ENCODE measurements around the gene SLC30A3.

Gene SLC30A3

DNA sequence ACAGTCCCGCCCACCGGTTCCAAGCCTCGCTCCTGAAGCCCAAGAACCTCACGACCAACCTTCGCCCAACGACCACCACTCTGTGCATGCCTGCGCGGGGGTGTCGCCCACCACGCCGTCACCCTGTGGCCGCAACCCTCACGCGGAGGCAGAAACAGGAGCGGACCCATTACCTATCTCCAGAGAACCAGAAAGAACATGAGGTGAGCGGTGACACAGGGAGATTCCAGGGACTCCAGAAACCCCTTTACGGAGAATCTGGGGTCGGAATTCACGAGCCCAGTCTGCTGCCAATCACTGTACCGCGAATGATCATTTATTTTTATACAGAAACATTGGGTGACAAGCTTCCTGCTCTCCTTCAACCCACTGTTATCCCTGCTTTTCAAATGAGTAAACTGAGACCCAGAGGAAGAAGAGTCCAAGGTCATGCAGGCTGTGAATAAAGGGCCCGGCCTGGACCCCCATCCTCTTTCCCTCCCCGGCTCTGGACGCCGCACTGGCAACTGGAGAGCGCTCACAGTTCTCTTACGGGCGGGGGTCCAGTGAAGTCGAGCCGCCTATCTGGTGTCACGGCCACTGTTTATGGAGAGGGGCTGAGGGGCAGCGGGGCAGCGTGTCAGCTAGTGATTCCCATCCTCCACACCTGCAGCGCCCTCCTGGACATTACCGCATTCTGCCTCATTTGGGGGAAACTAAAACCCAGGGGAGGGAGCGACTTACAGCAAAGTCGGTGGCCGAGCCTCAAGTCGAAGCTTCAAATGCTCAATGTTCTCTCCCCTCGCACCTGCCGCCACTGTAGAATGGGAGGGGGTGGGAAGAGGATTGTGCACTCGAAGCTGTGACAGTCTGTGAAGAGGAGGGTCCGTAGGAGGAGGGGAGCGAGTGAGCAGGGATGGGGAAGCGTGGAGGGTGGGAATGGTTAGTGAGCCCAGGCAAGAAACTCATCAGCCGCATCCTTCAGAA, 723 bp upstream of the SLC30A3 start:
- in situ Hi-C loops (cut with HindIII; ENCODE audit: low pct_unique_long_range_greater_than_20kb, low sequenced_read_pairs) = no loop called here
- no peak for TF ChIP-seq JUND (IDR thresholded peaks at IDR 0.05; ENCODE audit: low read depth)
- DNase-seq (ENCODE audit: low read depth in 1 of 2, low spot score in 1 of 2) = no peak

DNA sequence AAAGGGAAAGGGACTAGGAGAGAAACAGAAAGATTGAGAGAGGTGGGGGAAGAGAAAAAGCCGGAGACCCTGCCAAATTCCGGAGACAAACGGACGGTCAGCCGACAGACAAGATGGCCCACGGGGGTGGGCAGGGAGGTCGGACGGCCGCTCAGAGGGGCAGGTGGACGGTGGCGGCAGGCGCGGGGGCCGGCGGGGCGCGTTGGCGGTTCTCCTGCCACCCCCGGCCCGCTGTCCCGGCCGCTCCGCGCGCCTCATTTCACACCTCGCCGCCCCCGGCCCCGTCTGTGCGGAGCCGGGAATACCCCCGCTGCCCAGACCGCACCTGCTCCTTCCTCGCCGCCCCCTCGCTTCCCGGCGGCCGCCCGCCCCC, 935 bp downstream of the SLC30A3 start:
- TF ChIP-seq JUND (IDR thresholded peaks at IDR 0.05; ENCODE audit: low read depth) = no peak
- in situ Hi-C loops (cut with HindIII; ENCODE audit: low pct_unique_long_range_greater_than_20kb, low sequenced_read_pairs) = no loop called here
- DNase-seq (ENCODE audit: low read depth in 1 of 2, low spot score in 1 of 2) = no peak

DNA sequence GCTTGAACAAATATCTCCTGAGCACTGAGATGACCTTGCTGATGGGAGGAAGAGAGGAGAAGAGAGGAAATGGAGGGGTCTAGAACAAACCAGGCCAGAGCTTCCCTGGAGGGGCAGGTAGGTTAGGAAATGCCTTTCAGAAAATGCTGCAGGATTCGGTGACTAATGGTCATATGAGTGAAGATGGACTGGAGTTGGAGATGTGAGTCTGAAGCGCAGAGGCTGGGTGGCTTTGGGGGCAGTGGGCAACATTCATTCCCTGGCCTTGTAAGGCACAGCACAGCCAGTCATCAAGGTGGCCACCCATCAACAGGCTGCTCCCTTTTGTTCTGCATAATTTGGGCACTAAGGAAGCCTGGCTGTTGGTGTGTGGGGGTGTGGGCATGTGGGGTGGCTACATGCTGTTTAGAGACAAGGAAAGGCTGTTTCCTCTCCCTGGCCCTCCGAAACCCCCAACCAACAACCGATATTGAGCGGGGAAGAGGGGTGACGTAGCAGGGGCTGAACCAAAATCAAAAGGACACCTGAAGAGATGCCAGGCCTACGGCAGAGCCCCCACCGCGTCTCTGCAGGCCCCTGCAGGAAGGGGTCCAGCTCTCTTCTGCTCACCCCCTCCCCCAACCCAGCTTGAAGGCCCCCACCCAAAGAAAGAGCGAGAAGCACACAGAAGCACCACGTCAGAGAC, 1.5 kb downstream of the SLC30A3 start:
- no peak for DNase-seq (ENCODE audit: low read depth in 1 of 2, low spot score in 1 of 2)
- no peak for TF ChIP-seq JUND (IDR thresholded peaks at IDR 0.05; ENCODE audit: low read depth)
- in situ Hi-C loops (cut with HindIII; ENCODE audit: low pct_unique_long_range_greater_than_20kb, low sequenced_read_pairs) = no loop called here

DNA sequence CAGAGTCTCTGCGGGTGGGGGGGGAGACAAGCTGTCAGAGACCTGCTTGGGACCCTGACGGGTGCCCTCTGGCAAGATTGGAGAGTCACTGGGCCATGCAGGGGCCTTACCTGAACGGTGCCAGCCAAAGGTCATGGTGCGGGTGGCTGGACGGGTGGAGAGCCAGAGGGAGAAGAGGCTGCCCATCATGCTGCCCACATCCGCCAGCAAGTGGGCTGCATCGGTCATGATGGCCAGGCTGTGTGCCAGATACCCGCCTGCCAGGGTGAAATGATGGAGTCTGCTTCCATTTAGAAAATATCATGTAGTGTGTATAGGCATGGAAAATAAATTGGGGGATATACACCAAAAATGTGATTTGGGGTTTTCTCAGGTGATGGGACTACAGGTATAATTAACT, 4.8 kb downstream of the SLC30A3 start:
- in situ Hi-C loops (cut with HindIII; ENCODE audit: low pct_unique_long_range_greater_than_20kb, low sequenced_read_pairs) = no loop called here
- DNase-seq (ENCODE audit: low read depth in 1 of 2, low spot score in 1 of 2) = no peak
- TF ChIP-seq JUND (IDR thresholded peaks at IDR 0.05; ENCODE audit: low read depth) = no peak

DNA sequence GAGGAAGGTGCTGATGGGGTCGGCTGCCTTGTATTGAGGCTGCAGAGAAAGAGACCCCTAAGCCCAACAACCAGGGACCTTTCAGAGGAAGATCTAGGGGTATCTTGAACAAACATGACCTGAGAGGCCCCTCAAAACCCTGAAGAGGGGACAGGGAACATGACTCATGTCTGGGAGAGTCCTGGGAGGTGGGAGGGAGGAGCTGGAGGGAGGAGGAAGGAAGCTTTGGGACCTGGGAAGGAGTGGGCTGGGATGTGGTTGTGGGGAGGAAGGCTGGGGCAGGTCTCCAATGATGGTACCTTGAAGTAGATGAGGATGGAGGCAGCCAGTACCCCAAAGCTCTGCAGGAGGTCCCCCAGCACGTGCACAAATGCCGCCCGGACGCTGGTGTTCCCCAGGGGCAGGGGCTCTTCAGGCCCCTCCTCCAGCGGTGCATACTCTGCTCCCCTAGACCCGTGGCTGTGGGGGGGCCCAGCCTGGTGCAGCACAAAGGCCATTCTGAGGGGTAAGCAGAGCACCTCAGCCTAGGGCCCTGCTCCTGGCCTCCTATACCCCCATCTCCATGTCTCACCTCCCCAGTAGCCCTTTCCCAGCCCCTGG, 5.9 kb downstream of the SLC30A3 start:
- no peak for DNase-seq (ENCODE audit: low read depth in 1 of 2, low spot score in 1 of 2)
- in situ Hi-C loops (cut with HindIII; ENCODE audit: low pct_unique_long_range_greater_than_20kb, low sequenced_read_pairs) = no loop called here
- TF ChIP-seq JUND (IDR thresholded peaks at IDR 0.05; ENCODE audit: low read depth) = no peak

DNA sequence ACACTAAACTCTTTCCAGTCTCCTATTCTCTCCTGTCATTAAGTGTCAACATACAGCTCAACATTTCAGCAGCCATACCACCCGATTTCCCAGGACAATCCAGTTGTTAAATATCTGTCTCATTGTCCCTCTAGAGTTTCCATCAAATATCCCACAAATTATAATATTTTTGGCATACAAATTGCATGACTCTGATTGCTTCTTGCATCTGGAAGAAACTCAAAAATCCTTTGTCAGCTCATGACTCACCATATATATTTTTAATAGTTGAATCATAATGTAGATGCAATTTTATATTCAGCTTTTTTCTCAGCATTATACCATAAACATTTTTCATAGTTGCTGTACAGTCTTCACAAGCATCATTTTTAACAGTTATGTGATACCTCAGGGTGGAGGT, 7.2 kb downstream of the SLC30A3 start:
- DNase-seq (ENCODE audit: low read depth in 1 of 2, low spot score in 1 of 2) = no peak
- in situ Hi-C loops (cut with HindIII; ENCODE audit: low pct_unique_long_range_greater_than_20kb, low sequenced_read_pairs) = no loop called here
- TF ChIP-seq JUND (IDR thresholded peaks at IDR 0.05; ENCODE audit: low read depth) = no peak

DNA sequence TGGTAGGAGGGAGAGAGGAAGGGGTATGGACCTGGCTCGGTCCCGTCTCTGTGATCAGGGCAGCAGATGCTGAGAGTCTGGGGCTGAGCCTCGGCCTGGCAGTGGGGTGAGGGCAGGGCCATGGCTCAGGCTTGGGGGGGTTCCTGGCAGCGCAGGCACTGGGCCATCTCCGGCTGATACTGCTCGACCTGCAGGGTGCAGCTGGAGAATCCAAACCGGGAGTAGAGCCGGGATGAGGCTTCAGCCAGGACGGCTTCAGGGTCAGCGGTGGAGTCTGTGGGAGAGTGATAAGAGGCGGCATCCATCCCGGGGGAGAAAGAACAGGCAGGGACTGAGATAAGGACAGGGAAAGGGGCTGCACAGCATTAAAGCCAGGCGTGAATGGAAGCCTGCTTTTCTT, 7.7 kb downstream of the SLC30A3 start:
- no peak for DNase-seq (ENCODE audit: low read depth in 1 of 2, low spot score in 1 of 2)
- in situ Hi-C loops (cut with HindIII; ENCODE audit: low pct_unique_long_range_greater_than_20kb, low sequenced_read_pairs) = no loop called here
- TF ChIP-seq JUND (IDR thresholded peaks at IDR 0.05; ENCODE audit: low read depth) = no peak

DNA sequence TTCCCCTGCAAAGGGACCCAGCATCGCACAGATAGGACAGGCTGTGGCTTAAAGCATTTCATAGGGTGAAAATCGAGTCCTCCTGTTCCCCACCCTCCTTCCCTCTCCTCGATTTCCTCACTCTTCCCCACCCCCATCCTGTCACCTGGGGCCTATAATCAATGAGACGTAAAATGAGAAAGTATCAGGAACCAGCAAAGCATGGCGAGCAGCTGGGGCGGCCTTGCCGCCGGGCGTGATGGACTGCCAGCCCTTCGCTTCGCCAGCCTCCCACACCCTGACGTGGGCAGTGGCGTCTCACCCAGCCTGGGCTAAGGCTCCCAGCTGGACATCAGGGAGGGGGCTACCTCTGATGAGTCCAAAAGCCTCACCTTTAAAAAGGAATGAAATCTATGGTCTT, 11.1 kb downstream of the SLC30A3 start:
- TF ChIP-seq JUND (IDR thresholded peaks at IDR 0.05; ENCODE audit: low read depth) = no peak
- in situ Hi-C loops (cut with HindIII; ENCODE audit: low pct_unique_long_range_greater_than_20kb, low sequenced_read_pairs) = no loop called here

DNA sequence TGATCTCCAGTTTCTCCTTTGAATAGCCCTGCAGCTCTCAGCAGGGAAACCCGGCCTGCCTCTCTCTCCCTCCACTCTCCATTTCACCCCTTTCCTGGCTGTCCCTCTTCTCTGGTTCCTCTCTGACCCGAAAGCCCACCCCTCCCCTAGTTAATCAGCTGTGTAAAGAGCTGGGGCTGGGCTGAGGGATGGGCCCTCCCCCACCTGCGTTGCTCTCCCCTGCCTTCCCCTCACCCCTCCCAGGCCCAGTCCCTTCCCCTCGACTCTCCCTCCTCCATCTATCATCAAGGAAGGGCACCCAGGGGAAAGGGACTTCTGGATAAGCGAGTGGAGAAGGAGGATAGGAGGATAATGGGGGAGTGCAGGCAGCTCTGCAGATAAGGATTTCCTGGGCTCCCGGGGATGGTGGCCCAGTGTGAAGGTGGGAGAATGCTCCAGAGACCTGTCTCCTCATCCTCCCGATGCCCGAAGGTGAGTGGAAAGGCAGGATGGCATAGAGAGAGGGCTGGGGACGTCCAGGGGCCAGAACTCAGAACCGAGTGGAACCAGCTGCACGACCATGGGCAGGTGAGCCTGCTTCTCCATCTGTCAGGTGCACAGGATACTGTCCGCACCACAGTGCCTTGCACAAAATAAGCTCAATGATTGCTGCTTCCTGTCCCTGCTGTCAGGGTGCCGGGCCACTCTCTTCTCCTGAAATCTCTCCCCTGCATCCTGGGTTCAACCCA, 12.0 kb downstream of the SLC30A3 start:
- DNase-seq (ENCODE audit: low read depth in 1 of 2, low spot score in 1 of 2) = no peak
- no peak for TF ChIP-seq JUND (IDR thresholded peaks at IDR 0.05; ENCODE audit: low read depth)
- in situ Hi-C loops (cut with HindIII; ENCODE audit: low pct_unique_long_range_greater_than_20kb, low sequenced_read_pairs) = no loop called here

More for the DNA sequence above, 11.1 kb downstream of the SLC30A3 start:
- DNase-seq (ENCODE audit: low read depth in 1 of 2, low spot score in 1 of 2) = no peak

DNA sequence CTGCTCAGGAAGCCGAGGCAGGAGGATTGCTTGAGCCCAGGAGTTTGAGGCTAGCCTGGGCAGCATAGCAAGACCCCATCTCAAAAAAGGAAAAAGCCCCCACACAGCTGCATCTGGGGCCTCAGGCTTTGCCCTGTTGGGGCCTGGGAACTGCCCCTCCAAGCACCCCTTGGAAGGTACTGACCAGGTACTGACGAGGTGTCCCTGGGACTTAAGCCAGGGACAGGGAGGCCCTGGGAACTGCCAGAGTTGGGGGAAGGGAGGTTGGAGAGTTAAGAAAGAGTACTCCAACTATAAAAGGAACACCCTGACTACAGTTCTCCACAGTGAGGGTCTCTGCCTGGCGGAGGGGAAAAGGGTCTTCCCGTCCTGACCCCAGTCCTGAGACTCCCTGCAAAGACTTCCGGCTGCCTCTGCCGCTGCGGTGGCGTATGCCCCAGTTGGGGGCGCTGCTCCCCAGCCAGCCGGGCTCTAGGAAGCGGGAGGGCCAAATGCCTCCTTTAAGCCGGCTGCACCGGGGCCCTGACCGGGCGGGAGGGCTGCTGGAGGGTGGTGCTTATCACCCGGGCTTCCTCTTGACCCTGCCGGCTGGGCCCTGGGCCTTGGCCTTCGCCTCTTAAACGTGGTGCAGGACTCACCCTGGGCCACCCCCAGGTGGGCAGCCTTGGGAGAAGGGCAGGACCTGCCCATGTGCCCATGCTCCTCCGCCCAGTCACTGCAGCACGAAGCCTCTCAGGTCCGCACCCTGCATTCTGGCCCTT, 12.8 kb downstream of the SLC30A3 start:
- in situ Hi-C loops (cut with HindIII; ENCODE audit: low pct_unique_long_range_greater_than_20kb, low sequenced_read_pairs) = no loop called here
- no peak for TF ChIP-seq JUND (IDR thresholded peaks at IDR 0.05; ENCODE audit: low read depth)
- DNase-seq (ENCODE audit: low read depth in 1 of 2, low spot score in 1 of 2) = no peak

DNA sequence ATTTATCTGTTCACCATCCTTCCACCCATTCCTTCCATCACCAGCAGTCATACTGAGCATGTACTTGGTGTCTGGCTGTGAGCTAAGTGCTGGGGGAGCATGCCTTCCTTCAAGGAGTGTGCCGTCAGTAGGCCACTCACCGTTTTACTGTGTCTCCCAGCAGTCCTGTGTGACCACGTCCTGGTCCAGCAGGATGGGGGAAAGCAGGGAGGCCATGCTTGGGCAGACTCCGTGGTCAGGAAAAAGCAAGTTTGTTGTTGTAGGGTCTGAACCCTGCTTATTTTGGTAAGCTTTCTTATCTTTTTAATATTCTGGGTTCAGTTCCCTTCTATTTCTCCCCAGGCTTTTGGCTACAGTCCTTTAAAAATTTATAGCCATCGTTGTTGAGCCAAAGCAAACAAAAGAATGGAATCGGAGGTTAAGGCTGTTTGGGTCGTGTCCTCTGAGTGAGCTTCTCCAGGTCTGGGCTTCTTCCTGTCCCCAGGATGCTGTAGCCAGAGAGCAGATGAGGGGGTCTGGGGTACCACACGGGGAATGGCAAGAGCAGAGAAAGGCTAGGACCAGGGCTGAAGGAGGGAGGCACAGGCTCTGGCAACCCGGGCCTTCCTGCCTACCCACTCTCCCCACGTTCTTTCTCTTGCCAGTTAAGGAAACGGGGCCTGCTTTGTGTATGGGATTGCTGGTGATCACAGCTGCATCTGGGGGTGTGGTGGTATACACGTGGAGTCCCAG, 13.5 kb downstream of the SLC30A3 start:
- TF ChIP-seq JUND (IDR thresholded peaks at IDR 0.05; ENCODE audit: low read depth) = no peak
- peak in 1 of 2 experiments; percentile 41 for DNase-seq (ENCODE audit: low read depth in 1 of 2, low spot score in 1 of 2)
- in situ Hi-C loops (cut with HindIII; ENCODE audit: low pct_unique_long_range_greater_than_20kb, low sequenced_read_pairs) = no loop called here
